RWPE2 (cell line): Measurements from ENCODE around the gene SLC7A7.
A peak's percentile ranks its signal among the peaks of the same experiment; 100 is the strongest.
"Not testable (repeated sequence)": the region's sequence is repeated elsewhere in the genome, so short reads cannot be mapped to it uniquely, and the experiment has no call there.

Experiments used
- ATAC-seq: fragments of 200-7000 bp; cut with Tn5 transposase; 3 replicates; pipeline ENCODE4 v1.9.1; 2021; ENCODE audit warnings: low read depth
- DNase-seq: peaks from one replicate; pipeline ENCODE4 v3.0.0-alpha.2; 2020; ENCODE audit warnings: low spot score
- H3K27ac ChIP-seq: fragments of 450-650 bp; 2 replicates; pipeline ENCODE4 v1.5.1; 2017; ENCODE audit warnings: mild to moderate bottlenecking; ENCODE audit not compliant: poor library complexity, severe bottlenecking
- H3K27me3 ChIP-seq: fragments of 250-450 bp; sonication (Bioruptor Pico); 2 replicates; pipeline ENCODE4 v1.5.1; 2021; ENCODE audit warnings: mild to moderate bottlenecking, moderate library complexity; ENCODE audit not compliant: insufficient read depth, poor library complexity, severe bottlenecking
- H3K36me3 ChIP-seq: fragments of 250-450 bp; sonication (Bioruptor Pico); 2 replicates; pipeline ENCODE4 v1.5.1; 2020; ENCODE audit warnings: low read depth, mild to moderate bottlenecking, moderate library complexity
- H3K4me1 ChIP-seq: fragments of 250-450 bp; sonication (Bioruptor Pico); 2 replicates; pipeline ENCODE4 v1.5.1; 2021; ENCODE audit warnings: mild to moderate bottlenecking, moderate library complexity; ENCODE audit not compliant: insufficient read depth, poor library complexity, severe bottlenecking
- H3K4me3 ChIP-seq: fragments of 250-450 bp; sonication (Bioruptor Pico); 2 replicates; pipeline ENCODE4 v1.5.1; 2021; ENCODE audit warnings: mild to moderate bottlenecking, moderate library complexity; ENCODE audit not compliant: severe bottlenecking
- H3K9me3 ChIP-seq: fragments of 250-450 bp; sonication (Bioruptor Pico); 2 replicates; pipeline ENCODE4 v1.5.1; 2021; ENCODE audit warnings: mild to moderate bottlenecking, moderate library complexity; ENCODE audit not compliant: severe bottlenecking
- TF ChIP-seq, protein P1 (sequence below): fragments of 450-650 bp; IDR thresholded peaks from one replicate; pipeline ENCODE4 v1.5.1; 2017; ENCODE audit warnings: mild to moderate bottlenecking, moderate library complexity; ENCODE audit not compliant: poor library complexity, severe bottlenecking

Gene SLC7A7

DNA sequence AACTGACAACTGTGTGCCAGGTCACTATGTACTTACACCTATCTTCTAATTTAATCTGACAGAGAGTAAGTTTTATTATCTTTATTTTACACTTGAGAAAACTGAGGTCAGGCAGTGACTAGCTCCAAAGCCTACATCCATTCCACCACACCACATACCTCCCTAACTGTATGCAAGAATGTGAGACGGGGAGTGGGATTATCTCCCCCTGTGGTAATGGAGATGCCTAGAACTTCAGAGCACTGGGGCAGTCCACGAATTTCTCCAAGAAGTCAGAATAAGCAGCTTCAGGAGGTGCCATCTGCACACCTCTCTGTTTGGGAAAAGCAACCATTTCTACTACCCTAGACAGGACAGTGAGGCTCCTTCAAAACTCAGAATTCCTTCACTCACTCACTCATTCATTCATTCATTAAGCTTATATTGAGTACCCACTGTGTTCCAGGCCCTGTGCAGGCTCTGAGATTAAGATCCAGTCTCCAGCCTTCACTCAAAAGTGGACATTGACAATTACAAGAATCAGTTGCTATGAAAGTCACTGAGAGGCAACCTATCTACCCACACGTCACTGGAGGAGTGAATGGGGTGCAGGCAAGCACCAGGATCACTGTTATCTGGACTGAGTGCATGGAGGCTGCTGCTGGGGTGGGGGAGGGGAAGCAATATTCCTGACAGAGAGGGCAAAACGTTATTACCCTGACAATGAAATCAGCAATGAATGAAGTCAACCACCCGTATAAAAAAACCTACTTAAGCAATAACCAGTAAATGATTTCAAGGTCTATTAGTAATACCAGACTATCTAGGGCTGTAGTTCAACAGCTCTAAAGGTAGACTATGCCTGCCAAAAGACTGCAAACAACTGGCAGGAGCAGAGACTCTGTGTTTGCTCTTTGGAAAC, 18.0 kb downstream of the SLC7A7 start:
- no peaks in the 10 kb centered on the region for H3K4me1 ChIP-seq
- no peak overlapping the region for H3K27ac ChIP-seq
- TF ChIP-seq, protein P1, sequence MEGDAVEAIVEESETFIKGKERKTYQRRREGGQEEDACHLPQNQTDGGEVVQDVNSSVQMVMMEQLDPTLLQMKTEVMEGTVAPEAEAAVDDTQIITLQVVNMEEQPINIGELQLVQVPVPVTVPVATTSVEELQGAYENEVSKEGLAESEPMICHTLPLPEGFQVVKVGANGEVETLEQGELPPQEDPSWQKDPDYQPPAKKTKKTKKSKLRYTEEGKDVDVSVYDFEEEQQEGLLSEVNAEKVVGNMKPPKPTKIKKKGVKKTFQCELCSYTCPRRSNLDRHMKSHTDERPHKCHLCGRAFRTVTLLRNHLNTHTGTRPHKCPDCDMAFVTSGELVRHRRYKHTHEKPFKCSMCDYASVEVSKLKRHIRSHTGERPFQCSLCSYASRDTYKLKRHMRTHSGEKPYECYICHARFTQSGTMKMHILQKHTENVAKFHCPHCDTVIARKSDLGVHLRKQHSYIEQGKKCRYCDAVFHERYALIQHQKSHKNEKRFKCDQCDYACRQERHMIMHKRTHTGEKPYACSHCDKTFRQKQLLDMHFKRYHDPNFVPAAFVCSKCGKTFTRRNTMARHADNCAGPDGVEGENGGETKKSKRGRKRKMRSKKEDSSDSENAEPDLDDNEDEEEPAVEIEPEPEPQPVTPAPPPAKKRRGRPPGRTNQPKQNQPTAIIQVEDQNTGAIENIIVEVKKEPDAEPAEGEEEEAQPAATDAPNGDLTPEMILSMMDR = no peak
- no peak for DNase-seq
- no peaks in the 10 kb centered on the region for H3K36me3 ChIP-seq
- H3K4me3 ChIP-seq = no peak overlapping the region
- peak; percentile 17; the same call in 1 of the 3 replicates for ATAC-seq
- no peaks in the 10 kb centered on the region for H3K27me3 ChIP-seq
- H3K9me3 ChIP-seq = no peaks in the 10 kb centered on the region

DNA sequence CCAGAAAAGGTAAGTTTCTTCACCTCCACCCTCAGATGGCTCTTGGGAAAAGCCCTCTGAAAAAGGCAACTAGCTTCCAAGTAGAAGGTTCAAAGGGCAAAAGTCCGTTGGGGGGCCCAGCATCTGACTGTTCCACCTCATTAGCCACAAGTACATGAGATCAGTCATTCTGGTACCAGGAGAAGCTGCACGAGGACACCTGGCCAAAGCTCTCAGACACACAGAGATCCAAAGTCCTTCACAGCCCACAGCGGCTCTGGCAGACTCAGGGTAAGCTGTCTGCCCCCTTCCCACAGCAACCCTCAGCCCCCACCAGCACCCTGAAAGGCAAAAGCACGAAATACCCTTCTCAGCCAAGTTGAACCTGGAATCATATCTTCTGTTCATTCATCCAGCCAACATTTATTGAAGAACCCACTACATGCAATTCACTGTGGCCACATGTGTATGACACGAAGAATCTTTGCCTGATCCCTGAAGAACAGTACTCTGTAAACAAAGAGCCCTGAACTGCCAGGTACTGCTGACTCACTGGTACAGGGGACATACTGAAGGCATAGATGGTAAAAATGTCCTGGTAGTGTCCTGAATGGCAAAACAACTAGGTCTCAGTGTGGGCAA, 19.0 kb downstream of the SLC7A7 start:
- peak; percentile 49; the same call in 2 of the 3 replicates for ATAC-seq
- DNase-seq = no peak
- Histone ChIP-seq H3K4me3 (no peak overlapping the region), H3K9me3 (no peaks in the 10 kb centered on the region), H3K36me3 (no peaks in the 10 kb centered on the region), H3K27me3 (no peaks in the 10 kb centered on the region), H3K27ac (no peak overlapping the region), H3K4me1 (peaks cover 1% of the 10 kb centered on the region)
- TF ChIP-seq, protein P1 = no peak

DNA sequence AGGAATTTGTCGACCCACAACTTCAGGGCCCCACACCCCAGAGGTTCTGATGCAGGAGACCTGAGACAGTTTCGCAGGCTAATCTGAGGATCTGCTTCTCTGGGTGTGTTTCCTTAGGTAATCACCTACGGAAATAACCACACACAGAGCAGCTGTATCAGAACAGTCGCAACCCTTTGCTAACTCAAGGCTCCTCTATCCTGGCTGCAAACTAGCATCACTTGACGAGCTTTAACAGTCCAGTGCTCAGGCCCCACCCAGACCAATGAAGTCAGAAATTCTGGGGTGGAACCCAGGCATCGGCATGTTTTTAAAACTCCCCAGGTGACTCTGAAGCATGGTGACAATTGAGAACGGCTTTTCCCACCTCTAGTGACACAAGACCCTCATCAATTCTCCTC, 20.7 kb downstream of the SLC7A7 start:
- DNase-seq (no peak), ATAC-seq (no peak)
- no peaks in the 10 kb centered on the region for H3K36me3 ChIP-seq
- peaks cover 9% of the 10 kb centered on the region for H3K4me1 ChIP-seq
- no peak overlapping the region for H3K4me3 ChIP-seq
- H3K27ac ChIP-seq = no peak overlapping the region
- H3K9me3 ChIP-seq = no peaks in the 10 kb centered on the region
- H3K27me3 ChIP-seq = no peaks in the 10 kb centered on the region
- TF ChIP-seq, protein P1 = no peak

DNA sequence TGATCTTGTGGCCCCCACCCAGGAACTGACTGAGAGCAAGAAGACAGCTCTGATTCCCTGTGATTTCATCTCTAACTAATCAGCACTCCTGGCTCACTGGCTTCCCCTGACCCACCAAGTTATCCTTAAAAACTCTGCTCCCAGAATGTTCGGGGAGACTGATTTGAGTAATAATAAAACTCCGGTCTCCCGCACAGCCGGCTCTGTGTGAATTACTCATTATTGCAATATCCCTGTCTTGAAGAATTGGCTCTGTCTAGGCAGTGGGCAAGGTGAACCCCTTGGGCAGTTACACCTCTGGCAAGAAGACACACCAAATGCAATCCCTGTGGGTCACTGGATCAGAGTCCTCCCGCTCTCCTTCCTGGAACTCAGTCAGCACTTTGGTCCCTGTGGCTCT, 21.3 kb downstream of the SLC7A7 start:
- no peaks in the 10 kb centered on the region for H3K27me3 ChIP-seq
- H3K4me1 ChIP-seq = peaks cover 14% of the 10 kb centered on the region
- TF ChIP-seq, protein P1 = no peak

DNA sequence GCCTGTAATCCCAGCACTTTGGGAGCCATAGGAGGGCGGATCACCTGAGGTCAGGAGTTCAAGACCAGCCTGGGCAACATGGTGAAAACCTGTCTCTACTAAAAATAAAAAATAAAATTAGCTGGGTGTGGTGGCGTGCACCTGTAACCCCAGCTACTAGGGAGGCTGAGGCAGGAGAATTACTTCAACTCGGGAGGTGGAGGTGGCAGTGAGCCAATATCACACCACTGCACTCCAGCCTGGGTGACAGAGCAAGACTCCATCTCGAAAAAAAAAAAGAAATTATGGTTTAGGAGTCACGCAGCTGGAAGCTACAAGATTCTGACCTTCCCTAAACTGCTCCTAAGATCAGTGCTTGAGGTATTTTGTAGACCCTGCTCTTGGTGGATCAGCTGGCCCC, 21.7 kb downstream of the SLC7A7 start:
- H3K4me1 ChIP-seq = peaks cover 18% of the 10 kb centered on the region
- not testable (repeated sequence) for H3K9me3 ChIP-seq, ATAC-seq, H3K27ac ChIP-seq, DNase-seq, H3K4me3 ChIP-seq, H3K36me3 ChIP-seq, H3K27me3 ChIP-seq

More for the DNA sequence above, 21.3 kb downstream of the SLC7A7 start:
- Histone ChIP-seq H3K27ac (no peak overlapping the region), H3K36me3 (no peaks in the 10 kb centered on the region), H3K4me3 (no peak overlapping the region), H3K9me3 (no peaks in the 10 kb centered on the region)
- DNase-seq = no peak
- no peak for ATAC-seq
